ENCODE data around the gene TSACC. TPM values are rescaled to one million over a fixed set of nuclear protein-coding genes. Genes with fewer than 3 reads are reported as not detected.

Gene TSACC
- total RNA-seq (0.71 TPM), polyA plus RNA-seq (0.27 TPM)
- long read RNA-seq, donor 1 = 0 reads
- long read RNA-seq, donor 2, partial matches to known transcripts = 0 of 2 reads
- long read RNA-seq, donor 2, other reads (novel, unspliced or antisense) = 0 of 2 reads
- long read RNA-seq, donor 3 = 0 reads
- long read RNA-seq, donor 4 = 0 reads
- long read RNA-seq, donor 5 = 0 reads
- long read RNA-seq, donor 6 = 0 reads
- long read RNA-seq, donor 7 = 0 reads
- long read RNA-seq, donor 8 = 0 reads
- long read RNA-seq, donor 9 = 0 reads
- long read RNA-seq, donor 10 = 0 reads

DNA sequence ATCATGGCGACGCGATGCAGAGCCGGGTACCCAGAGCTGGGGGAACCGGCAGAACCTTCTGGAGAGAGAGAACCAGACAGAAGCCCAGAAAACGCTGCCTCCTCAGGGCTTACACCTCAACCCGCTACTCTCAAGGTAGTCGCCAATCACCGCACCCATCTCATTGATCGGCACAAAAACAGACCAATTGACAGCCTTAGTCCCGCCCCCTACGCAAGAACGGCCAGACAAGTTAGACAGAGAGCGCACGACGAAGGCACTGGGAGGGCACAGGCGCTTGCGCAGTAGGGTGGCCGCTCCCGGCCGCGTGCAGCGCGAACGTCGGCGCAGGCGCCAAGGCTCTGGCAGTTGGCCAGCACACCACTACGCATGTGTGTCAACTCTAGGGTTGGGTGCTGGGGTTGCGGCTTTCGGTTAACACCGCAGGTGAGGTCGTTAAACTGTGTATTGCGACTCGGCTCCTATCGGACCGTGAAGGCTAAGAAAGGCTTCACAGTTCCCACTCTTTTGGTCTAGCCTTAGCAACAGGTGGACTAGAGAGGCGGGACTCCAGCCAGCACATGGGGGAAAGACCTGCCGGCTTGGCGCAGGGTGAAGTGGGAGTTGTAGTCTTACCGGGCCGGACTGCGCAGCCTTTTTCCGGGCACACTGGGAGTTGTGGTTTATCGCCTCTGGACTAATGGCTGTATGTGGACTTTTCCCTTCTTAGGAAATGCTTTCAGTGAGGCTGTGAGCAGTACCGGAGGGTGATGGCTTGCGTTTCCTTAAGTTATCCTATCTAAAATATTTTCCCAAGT is at the start of gene TSACC, which contains the start of gene CCT3:
TSS of gene TSACC (plus strand) at position 347 of the 797 bp plus-strand sequence. CDS start 1,232 bp downstream, outside the sequence.
TSS of gene CCT3 (minus strand) at position 113 of the 797 bp plus-strand sequence. CDS start at position 5, 108 bp downstream.
- peak within 1 kb of the TSS; percentile 80 to 96 for H3K27ac ChIP-seq (ENCODE audit: low read depth in 1 of 2, low read length in 1 of 2)
- H3K36me3 ChIP-seq (ENCODE audit: control insufficient read depth in 2 of 2, insufficient read depth in 2 of 2, low read length in 1 of 2) = peaks cover 18 to 25% of the 10 kb centered on the region in 2 donors
- H3K27me3 ChIP-seq (ENCODE audit: control insufficient read depth in 2 of 2, insufficient read depth in 1 of 2, low read length in 1 of 2) = no peaks in the 10 kb centered on the region
- H3K9me3 ChIP-seq (ENCODE audit: control insufficient read depth in 2 of 2, insufficient read depth in 1 of 2, low read length in 1 of 2) = no peaks in the 10 kb centered on the region
- H3K4me3 ChIP-seq (ENCODE audit: low read length in 2 of 2) = peak within 1 kb of the TSS; percentile 72 to 81
- peak; percentile 99 to 100 (median 100) for DNase-seq (ENCODE audit: low read depth in 6 of 9, low spot score in 9 of 9)
- H3K4me1 ChIP-seq (ENCODE audit: control insufficient read depth in 2 of 2, insufficient read depth in 2 of 2, low read length in 2 of 2) = peaks cover 10 to 11% of the 10 kb centered on the region in 2 donors
- under 1% methylated on average over 47 of the region's 47 CpGs for WGBS

DNA sequence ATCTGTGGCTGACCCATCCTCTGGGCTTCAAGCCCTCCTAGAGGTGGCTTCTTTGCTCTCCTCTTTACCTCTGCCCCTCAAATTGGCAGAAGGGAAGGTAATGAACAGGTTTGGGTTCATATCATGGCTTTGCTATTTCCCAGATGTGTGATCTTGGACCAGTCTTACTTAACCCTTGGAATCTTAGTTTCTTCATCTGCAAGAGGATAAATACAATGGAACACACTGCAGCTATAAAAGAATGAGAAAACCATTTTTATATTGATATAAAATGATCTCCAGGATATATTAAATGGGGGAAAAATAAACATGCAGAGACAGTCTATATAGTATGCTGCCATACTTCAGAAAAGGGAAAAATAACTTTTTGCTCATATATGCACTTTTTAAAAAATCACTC is 48.5 kb upstream of the TSACC start:
- no peak overlapping the region for H3K4me3 ChIP-seq (ENCODE audit: low read length in 2 of 2)
- peaks cover 30 to 37% of the 10 kb centered on the region in 2 donors for H3K36me3 ChIP-seq (ENCODE audit: control insufficient read depth in 2 of 2, insufficient read depth in 2 of 2, low read length in 1 of 2)
- DNase-seq (ENCODE audit: low read depth in 6 of 9, low spot score in 9 of 9) = no peak
- H3K27ac ChIP-seq (ENCODE audit: low read depth in 1 of 2, low read length in 1 of 2) = no peak overlapping the region
- H3K9me3 ChIP-seq (ENCODE audit: control insufficient read depth in 2 of 2, insufficient read depth in 1 of 2, low read length in 1 of 2) = no peaks in the 10 kb centered on the region
- no peaks in the 10 kb centered on the region for H3K27me3 ChIP-seq (ENCODE audit: control insufficient read depth in 2 of 2, insufficient read depth in 1 of 2, low read length in 1 of 2)
- H3K4me1 ChIP-seq (ENCODE audit: control insufficient read depth in 2 of 2, insufficient read depth in 2 of 2, low read length in 2 of 2) = peaks cover 2 to 6% of the 10 kb centered on the region in 2 donors

- Histone ChIP-seq H3K4me3 (ENCODE audit: low read length in 2 of 2) (no peak overlapping the region), H3K4me1 (ENCODE audit: control insufficient read depth in 2 of 2, insufficient read depth in 2 of 2, low read length in 2 of 2) (peaks cover 11 to 12% of the 10 kb centered on the region in 2 donors), H3K27me3 (ENCODE audit: control insufficient read depth in 2 of 2, insufficient read depth in 1 of 2, low read length in 1 of 2) (no peaks in the 10 kb centered on the region), H3K9me3 (ENCODE audit: control insufficient read depth in 2 of 2, insufficient read depth in 1 of 2, low read length in 1 of 2) (no peaks in the 10 kb centered on the region), H3K36me3 (ENCODE audit: control insufficient read depth in 2 of 2, insufficient read depth in 2 of 2, low read length in 1 of 2) (peaks cover 19 to 25% of the 10 kb centered on the region in 2 donors), H3K27ac (ENCODE audit: low read depth in 1 of 2, low read length in 1 of 2) (no peak overlapping the region)
- WGBS = 70% methylated on average over 37 of the region's 37 CpGs
- peak in 1 of 9 donors; percentile 5 for DNase-seq (ENCODE audit: low read depth in 6 of 9, low spot score in 9 of 9)
These were observed 46.9 kb upstream of the TSACC start for GRCh38 chr1:156291226-156292061.

- Histone ChIP-seq H3K9me3 (ENCODE audit: control insufficient read depth in 2 of 2, insufficient read depth in 1 of 2, low read length in 1 of 2) (no peaks in the 10 kb centered on the region), H3K4me1 (ENCODE audit: control insufficient read depth in 2 of 2, insufficient read depth in 2 of 2, low read length in 2 of 2) (peaks cover 11 to 12% of the 10 kb centered on the region in 2 donors), H3K27ac (ENCODE audit: low read depth in 1 of 2, low read length in 1 of 2) (no peak overlapping the region), H3K4me3 (ENCODE audit: low read length in 2 of 2) (no peak overlapping the region), H3K36me3 (ENCODE audit: control insufficient read depth in 2 of 2, insufficient read depth in 2 of 2, low read length in 1 of 2) (peaks cover 19 to 25% of the 10 kb centered on the region in 2 donors), H3K27me3 (ENCODE audit: control insufficient read depth in 2 of 2, insufficient read depth in 1 of 2, low read length in 1 of 2) (no peaks in the 10 kb centered on the region)
- WGBS = 96% methylated on average over 8 of the region's 8 CpGs
- DNase-seq (ENCODE audit: low read depth in 6 of 9, low spot score in 9 of 9) = no peak
These were observed 45.3 kb upstream of the TSACC start for GRCh38 chr1:156293098-156293434.

DNA sequence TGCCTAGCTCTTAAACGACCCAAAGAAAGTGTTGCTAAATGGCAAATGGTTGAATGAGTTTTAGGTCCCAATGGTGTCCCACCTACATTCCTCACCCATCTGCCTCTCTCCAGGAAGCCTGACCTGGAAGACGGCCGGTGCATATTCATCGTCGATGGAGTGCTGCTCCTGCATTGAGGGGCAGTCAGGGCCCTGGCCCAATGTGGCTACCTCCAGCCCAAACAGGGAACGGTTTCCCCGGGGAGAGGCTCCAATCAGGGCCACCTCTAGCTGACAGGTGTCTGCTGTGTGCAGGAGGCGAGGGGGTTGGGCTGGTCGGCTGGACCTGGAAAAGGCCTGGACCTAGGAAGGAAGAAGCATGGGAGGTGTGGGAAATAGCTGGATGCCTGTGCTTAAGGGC is 44.4 kb upstream of the TSACC start:
- no peaks in the 10 kb centered on the region for H3K9me3 ChIP-seq (ENCODE audit: control insufficient read depth in 2 of 2, insufficient read depth in 1 of 2, low read length in 1 of 2)

DNA sequence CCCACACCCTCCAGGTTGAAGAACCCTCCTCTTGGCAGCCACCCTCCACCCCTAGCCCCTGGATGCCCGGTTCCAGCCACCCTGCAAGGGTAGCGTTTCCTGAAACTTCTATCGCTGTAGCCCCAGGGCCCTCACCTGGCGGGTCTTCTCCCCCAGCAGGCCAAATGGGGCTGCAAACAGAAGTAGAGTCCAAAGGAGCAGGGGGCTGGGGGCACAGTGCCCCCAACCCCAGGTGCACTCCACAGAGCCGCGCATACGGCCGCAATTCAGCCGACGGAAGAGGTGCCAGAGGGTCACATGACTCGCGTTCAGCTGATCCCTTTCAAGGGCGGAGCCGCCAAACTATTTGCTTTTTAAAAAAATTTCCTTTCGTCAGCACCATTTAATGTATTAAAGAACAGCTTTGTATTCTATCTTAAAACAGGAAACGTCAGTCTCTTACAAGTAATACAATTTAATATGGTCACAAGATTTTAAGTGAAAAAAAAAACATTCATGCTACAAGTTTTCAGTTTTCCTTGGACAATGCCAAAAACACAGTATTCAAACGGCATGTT is 42.9 kb upstream of the TSACC start, which contains the start of gene GLMP:
TSS of gene GLMP (minus strand) at position 289 of the 557 bp plus-strand sequence. CDS start at position 255, 34 bp downstream.
- WGBS = 2% methylated on average over 17 of the region's 17 CpGs
- Histone ChIP-seq H3K4me1 (ENCODE audit: control insufficient read depth in 2 of 2, insufficient read depth in 2 of 2, low read length in 2 of 2) (peaks cover 11 to 12% of the 10 kb centered on the region in 2 donors), H3K27ac (ENCODE audit: low read depth in 1 of 2, low read length in 1 of 2) (peak within 1 kb of the TSS in 1 of 2 donors; percentile 25), H3K27me3 (ENCODE audit: control insufficient read depth in 2 of 2, insufficient read depth in 1 of 2, low read length in 1 of 2) (no peaks in the 10 kb centered on the region), H3K36me3 (ENCODE audit: control insufficient read depth in 2 of 2, insufficient read depth in 2 of 2, low read length in 1 of 2) (peaks cover 19 to 20% of the 10 kb centered on the region in 2 donors), H3K9me3 (ENCODE audit: control insufficient read depth in 2 of 2, insufficient read depth in 1 of 2, low read length in 1 of 2) (no peaks in the 10 kb centered on the region), H3K4me3 (ENCODE audit: low read length in 2 of 2) (peak within 1 kb of the TSS; percentile 67 to 82)
- peak in 8 of 9 donors; percentile 44 to 79 (median 56) for DNase-seq (ENCODE audit: low read depth in 6 of 9, low spot score in 9 of 9)

More for the DNA sequence above, 44.4 kb upstream of the TSACC start:
- Histone ChIP-seq H3K36me3 (ENCODE audit: control insufficient read depth in 2 of 2, insufficient read depth in 2 of 2, low read length in 1 of 2) (peaks cover 19 to 25% of the 10 kb centered on the region in 2 donors), H3K4me3 (ENCODE audit: low read length in 2 of 2) (no peak overlapping the region), H3K27me3 (ENCODE audit: control insufficient read depth in 2 of 2, insufficient read depth in 1 of 2, low read length in 1 of 2) (no peaks in the 10 kb centered on the region), H3K4me1 (ENCODE audit: control insufficient read depth in 2 of 2, insufficient read depth in 2 of 2, low read length in 2 of 2) (peaks cover 11 to 12% of the 10 kb centered on the region in 2 donors), H3K27ac (ENCODE audit: low read depth in 1 of 2, low read length in 1 of 2) (no peak overlapping the region)
- 98% methylated on average over 9 of the region's 9 CpGs for WGBS
- no peak for DNase-seq (ENCODE audit: low read depth in 6 of 9, low spot score in 9 of 9)

GRCh38 chr1:156298852-156299357 is 39.4 kb upstream of the TSACC start, which contains the start of gene VHLL:
TSS of gene VHLL (minus strand) at chr1:156299307. CDS start at chr1:156299189, 118 bp downstream.
- WGBS = 98% methylated on average over 19 of the region's 19 CpGs
- Histone ChIP-seq H3K9me3 (ENCODE audit: control insufficient read depth in 2 of 2, insufficient read depth in 1 of 2, low read length in 1 of 2) (no peaks in the 10 kb centered on the region), H3K4me1 (ENCODE audit: control insufficient read depth in 2 of 2, insufficient read depth in 2 of 2, low read length in 2 of 2) (peaks cover 9 to 12% of the 10 kb centered on the region in 2 donors), H3K4me3 (ENCODE audit: low read length in 2 of 2) (no peak within 1 kb of the TSS), H3K27ac (ENCODE audit: low read depth in 1 of 2, low read length in 1 of 2) (no peak within 1 kb of the TSS), H3K27me3 (ENCODE audit: control insufficient read depth in 2 of 2, insufficient read depth in 1 of 2, low read length in 1 of 2) (no peaks in the 10 kb centered on the region), H3K36me3 (ENCODE audit: control insufficient read depth in 2 of 2, insufficient read depth in 2 of 2, low read length in 1 of 2) (peaks cover 0 to 2% of the 10 kb centered on the region in 2 donors)
- DNase-seq (ENCODE audit: low read depth in 6 of 9, low spot score in 9 of 9) = no peak

- DNase-seq (ENCODE audit: low read depth in 6 of 9, low spot score in 9 of 9) = no peak
- WGBS = 94% methylated on average over 4 of the region's 4 CpGs
- no peaks in the 10 kb centered on the region for H3K27me3 ChIP-seq (ENCODE audit: control insufficient read depth in 2 of 2, insufficient read depth in 1 of 2, low read length in 1 of 2)
- H3K27ac ChIP-seq (ENCODE audit: low read depth in 1 of 2, low read length in 1 of 2) = no peak overlapping the region
- H3K9me3 ChIP-seq (ENCODE audit: control insufficient read depth in 2 of 2, insufficient read depth in 1 of 2, low read length in 1 of 2) = no peaks in the 10 kb centered on the region
- H3K36me3 ChIP-seq (ENCODE audit: control insufficient read depth in 2 of 2, insufficient read depth in 2 of 2, low read length in 1 of 2) = peaks cover 18% of the 10 kb centered on the region in 2 donors
- no peak overlapping the region for H3K4me3 ChIP-seq (ENCODE audit: low read length in 2 of 2)
- no peaks in the 10 kb centered on the region for H3K4me1 ChIP-seq (ENCODE audit: control insufficient read depth in 2 of 2, insufficient read depth in 2 of 2, low read length in 2 of 2)
These were observed 35.1 kb upstream of the TSACC start for GRCh38 chr1:156303241-156303640.

All from thymus (tissue), 14 donors.